ENCODE results near the gene SFT2D1.

Gene SFT2D1

DNA sequence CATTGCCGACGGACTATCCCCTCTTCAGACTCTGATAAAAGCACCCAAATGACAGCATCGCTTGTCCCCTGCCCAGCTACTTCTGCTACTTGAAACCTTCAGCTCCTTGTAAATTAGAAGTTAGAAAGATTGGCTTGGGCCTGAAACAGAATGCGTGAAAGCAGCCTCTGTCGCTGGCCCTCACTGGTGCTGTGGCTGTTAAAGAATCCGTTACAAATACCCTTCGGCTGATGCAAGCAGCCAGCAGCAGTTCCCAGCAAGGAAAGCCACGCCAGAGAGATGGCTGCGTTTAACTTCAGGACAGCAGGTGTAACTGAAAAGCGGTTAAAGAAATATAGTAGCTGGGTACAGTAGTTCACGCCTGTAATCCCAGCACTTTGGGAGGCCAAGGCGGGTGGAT is 31.7 kb downstream of the SFT2D1 start:
- Histone ChIP-seq H2AFZ (ENCODE audit: low read depth, low read length, severe bottlenecking) (no peak overlapping the region), H3K27me3 (ENCODE audit: low read length) (no peaks in the 10 kb centered on the region)
- TF ChIP-seq, protein P1, sequence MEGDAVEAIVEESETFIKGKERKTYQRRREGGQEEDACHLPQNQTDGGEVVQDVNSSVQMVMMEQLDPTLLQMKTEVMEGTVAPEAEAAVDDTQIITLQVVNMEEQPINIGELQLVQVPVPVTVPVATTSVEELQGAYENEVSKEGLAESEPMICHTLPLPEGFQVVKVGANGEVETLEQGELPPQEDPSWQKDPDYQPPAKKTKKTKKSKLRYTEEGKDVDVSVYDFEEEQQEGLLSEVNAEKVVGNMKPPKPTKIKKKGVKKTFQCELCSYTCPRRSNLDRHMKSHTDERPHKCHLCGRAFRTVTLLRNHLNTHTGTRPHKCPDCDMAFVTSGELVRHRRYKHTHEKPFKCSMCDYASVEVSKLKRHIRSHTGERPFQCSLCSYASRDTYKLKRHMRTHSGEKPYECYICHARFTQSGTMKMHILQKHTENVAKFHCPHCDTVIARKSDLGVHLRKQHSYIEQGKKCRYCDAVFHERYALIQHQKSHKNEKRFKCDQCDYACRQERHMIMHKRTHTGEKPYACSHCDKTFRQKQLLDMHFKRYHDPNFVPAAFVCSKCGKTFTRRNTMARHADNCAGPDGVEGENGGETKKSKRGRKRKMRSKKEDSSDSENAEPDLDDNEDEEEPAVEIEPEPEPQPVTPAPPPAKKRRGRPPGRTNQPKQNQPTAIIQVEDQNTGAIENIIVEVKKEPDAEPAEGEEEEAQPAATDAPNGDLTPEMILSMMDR (IDR thresholded peaks at IDR 0.05; ENCODE audit: insufficient read depth, low read length, poor library complexity, severe bottlenecking) = no peak
- no peak for TF ChIP-seq EZH2phosphoT487 (conservative IDR thresholded peaks at IDR 0.05; ENCODE audit: low read length)

DNA sequence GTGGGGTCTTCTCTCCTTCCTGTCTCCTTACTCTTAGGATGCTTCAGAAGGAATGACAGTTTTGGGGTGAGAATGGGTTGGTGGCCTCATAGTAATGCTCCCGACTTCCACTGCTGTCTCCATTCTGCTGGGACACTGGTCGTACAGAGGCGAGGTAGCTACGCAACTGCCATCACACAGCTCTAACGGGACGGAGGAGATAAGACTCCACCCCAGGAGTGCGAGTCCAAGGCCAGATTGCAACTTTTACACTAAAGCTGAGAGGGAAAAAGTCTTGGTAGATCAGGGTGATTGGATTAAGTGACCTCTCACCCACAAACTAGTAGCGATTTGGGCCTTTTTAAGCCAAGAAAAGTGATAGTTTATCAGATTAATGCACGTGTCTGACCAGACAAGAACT is 32.4 kb downstream of the SFT2D1 start:
- no peak for TF ChIP-seq EZH2phosphoT487 (conservative IDR thresholded peaks at IDR 0.05; ENCODE audit: low read length)
- TF ChIP-seq, protein P1 (IDR thresholded peaks at IDR 0.05; ENCODE audit: insufficient read depth, low read length, poor library complexity, severe bottlenecking) = no peak
- no peak overlapping the region for H2AFZ ChIP-seq (ENCODE audit: low read depth, low read length, severe bottlenecking)
- no peaks in the 10 kb centered on the region for H3K9me2 ChIP-seq (replicated peaks; ENCODE audit: insufficient read depth, low read length)
- H3K27me3 ChIP-seq (ENCODE audit: low read length) = no peaks in the 10 kb centered on the region
- H3K4me3 ChIP-seq (ENCODE audit: insufficient read depth, low read length, poor library complexity, severe bottlenecking) = no peak overlapping the region
- no peaks in the 10 kb centered on the region for H3K79me2 ChIP-seq (ENCODE audit: insufficient read depth, low read length)
- no peaks in the 10 kb centered on the region for H3F3A ChIP-seq (ENCODE audit: insufficient read depth)
- H3K4me2 ChIP-seq (ENCODE audit: low read depth, low read length, poor library complexity, severe bottlenecking) = no peak overlapping the region
- H3K9ac ChIP-seq (ENCODE audit: low read length) = no peak overlapping the region
- no peak overlapping the region for H3K27ac ChIP-seq (ENCODE audit: low read depth, low read length)
- H3K9me3 ChIP-seq (ENCODE audit: insufficient read depth, low read length) = no peaks in the 10 kb centered on the region
- no peaks in the 10 kb centered on the region for H4K20me1 ChIP-seq (ENCODE audit: low read depth, low read length)
- no peaks in the 10 kb centered on the region for H3K36me3 ChIP-seq (ENCODE audit: low read length)

More for the DNA sequence above, 31.7 kb downstream of the SFT2D1 start:
- no peak overlapping the region for H3K4me2 ChIP-seq (ENCODE audit: low read depth, low read length, poor library complexity, severe bottlenecking)
- no peak overlapping the region for H3K4me3 ChIP-seq (ENCODE audit: insufficient read depth, low read length, poor library complexity, severe bottlenecking)
- H3K79me2 ChIP-seq (ENCODE audit: insufficient read depth, low read length) = no peaks in the 10 kb centered on the region
- H3K9me3 ChIP-seq (ENCODE audit: insufficient read depth, low read length) = no peaks in the 10 kb centered on the region
- no peak overlapping the region for H3K9ac ChIP-seq (ENCODE audit: low read length)
- H3K27ac ChIP-seq (ENCODE audit: low read depth, low read length) = no peak overlapping the region
- no peaks in the 10 kb centered on the region for H4K20me1 ChIP-seq (ENCODE audit: low read depth, low read length)
- no peaks in the 10 kb centered on the region for H3K9me2 ChIP-seq (replicated peaks; ENCODE audit: insufficient read depth, low read length)
- no peaks in the 10 kb centered on the region for H3K36me3 ChIP-seq (ENCODE audit: low read length)
- H3F3A ChIP-seq (ENCODE audit: insufficient read depth) = no peaks in the 10 kb centered on the region

DNA sequence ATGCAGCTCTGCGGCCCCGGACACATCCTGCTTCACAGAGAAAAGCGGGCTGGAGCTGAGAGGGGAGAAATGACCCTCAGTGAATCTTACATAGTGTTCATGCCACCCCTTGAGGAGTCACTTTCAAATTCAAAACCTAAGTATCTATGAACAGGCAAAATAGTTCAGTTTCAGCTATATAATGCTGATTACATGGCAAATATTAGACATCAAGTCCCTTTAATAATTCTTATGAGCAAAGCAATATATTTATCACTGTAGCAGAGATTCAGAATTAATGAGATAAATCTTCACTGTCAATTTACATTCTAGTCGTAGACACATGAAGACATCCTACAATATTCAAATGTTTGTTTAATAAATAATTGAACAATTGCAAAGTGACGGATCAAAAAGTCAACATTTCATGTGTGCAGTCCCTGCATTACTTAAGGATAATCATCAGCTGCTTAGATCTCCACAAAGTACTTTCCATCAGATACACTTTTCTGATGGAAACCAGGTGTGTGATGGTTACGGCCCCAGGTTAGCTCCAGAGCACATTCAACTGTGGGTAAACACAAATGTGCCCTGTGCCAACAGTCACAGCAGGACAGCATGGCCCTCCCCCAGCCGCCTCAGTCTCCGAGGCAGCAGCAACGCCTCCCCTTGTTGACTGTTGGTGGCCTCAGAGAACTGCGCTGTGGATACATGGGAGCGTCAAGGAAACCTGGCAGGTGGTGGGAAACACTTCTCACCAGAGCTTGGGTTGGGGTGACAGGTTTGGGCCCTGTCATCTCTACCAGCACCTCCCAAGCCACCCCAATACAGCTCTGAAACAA is 33.4 kb downstream of the SFT2D1 start:
- Histone ChIP-seq H2AFZ (ENCODE audit: low read depth, low read length, severe bottlenecking) (no peak overlapping the region), H3K4me3 (ENCODE audit: insufficient read depth, low read length, poor library complexity, severe bottlenecking) (no peak overlapping the region), H3F3A (ENCODE audit: insufficient read depth) (no peaks in the 10 kb centered on the region), H3K27me3 (ENCODE audit: low read length) (no peaks in the 10 kb centered on the region), H3K27ac (ENCODE audit: low read depth, low read length) (no peak overlapping the region), H3K9ac (ENCODE audit: low read length) (no peak overlapping the region), H3K79me2 (ENCODE audit: insufficient read depth, low read length) (no peaks in the 10 kb centered on the region), H3K9me3 (ENCODE audit: insufficient read depth, low read length) (no peaks in the 10 kb centered on the region), H3K4me2 (ENCODE audit: low read depth, low read length, poor library complexity, severe bottlenecking) (no peak overlapping the region), H3K9me2 (replicated peaks; ENCODE audit: insufficient read depth, low read length) (no peaks in the 10 kb centered on the region), H4K20me1 (ENCODE audit: low read depth, low read length) (no peaks in the 10 kb centered on the region), H3K36me3 (ENCODE audit: low read length) (no peaks in the 10 kb centered on the region)
- TF ChIP-seq EZH2phosphoT487 (conservative IDR thresholded peaks at IDR 0.05; ENCODE audit: low read length) = no peak
- TF ChIP-seq, protein P1 (IDR thresholded peaks at IDR 0.05; ENCODE audit: insufficient read depth, low read length, poor library complexity, severe bottlenecking) = no peak
